Measurements from ENCODE around the gene ISY1. TPM values are rescaled to one million over a fixed set of nuclear protein-coding genes. Genes with fewer than 3 reads are reported as not detected.
"Not testable (repeated sequence)": the region's sequence is repeated elsewhere in the genome, so short reads cannot be mapped to it uniquely, and the experiment has no call there.

ISY1 gene
- total RNA-seq, 2 experiments from 2014 or later = 28.2 to 28.5 TPM

GRCh38 chr3:129185783-129186182 lies 24.9 kb upstream of the ISY1 start:
- Histone ChIP-seq H3K27ac (ENCODE audit: low read depth in 1 of 2, low read length in 2 of 2) (no peak overlapping the region), H3K4me3 (ENCODE audit: low read length) (no peak overlapping the region), H3K27me3 (ENCODE audit: control insufficient read depth in 1 of 2, insufficient read depth in 2 of 2, low read length in 2 of 2) (no peaks in the 10 kb centered on the region), H3K9me3 (ENCODE audit: control insufficient read depth in 1 of 2, insufficient read depth in 1 of 2, low read length in 2 of 2) (no peaks in the 10 kb centered on the region), H3K4me1 (ENCODE audit: insufficient read depth, low read length) (peaks cover 20% of the 10 kb centered on the region), H3K36me3 (ENCODE audit: insufficient read depth, low read length) (no peaks in the 10 kb centered on the region)
- Mint-ChIP-seq H3K36me3 (ENCODE audit: low read depth) (peaks cover 38% of the 10 kb centered on the region), H3K4me1 (ENCODE audit: low read depth) (peaks cover 31% of the 10 kb centered on the region), H3K27ac (peak overlapping the region; percentile 47), H3K9me3 (no peaks in the 10 kb centered on the region), H3K27me3 (no peaks in the 10 kb centered on the region), H3K4me3 (no peak overlapping the region)
- ATAC-seq (ENCODE audit: poor library complexity) (no peak), DNase-seq (no peak)
- intact Hi-C loops (cut with DNase I, micrococcal nuclease) = loop anchor here in 1 of 2 experiments (2.0 to 10.0 kb wide), 5 partner anchors 63 to 709 kb away; partner anchors contain the start of genes COPG1 and TMCC1
- CTCF ChIA-PET = interaction anchor here (0.7 to 1.9 kb wide), 3 partner anchors 24 to 170 kb away, joined by 3 to 6 read pairs (median 4); no protein-coding TSS in a partner anchor
- no peak for TF ChIP-seq CTCF (IDR thresholded peaks at IDR 0.05)
- POLR2A ChIA-PET = interaction anchor here (1.0 to 6.4 kb wide), 2 partner anchors 65 to 568 kb away, joined by 3 to 120 read pairs; partner anchors contain the start of gene RAB43

- Histone ChIP-seq H3K4me1 (ENCODE audit: insufficient read depth, low read length) (peaks cover 26% of the 10 kb centered on the region), H3K27ac (ENCODE audit: low read depth in 1 of 2, low read length in 2 of 2) (peak overlapping the region in 1 of 2 donors; percentile 91), H3K4me3 (ENCODE audit: low read length) (peak overlapping the region; percentile 68)
- Mint-ChIP-seq H3K27ac (peak overlapping the region; percentile 100), H3K4me1 (ENCODE audit: low read depth) (peaks cover 40% of the 10 kb centered on the region), H3K36me3 (ENCODE audit: low read depth) (peaks cover 46% of the 10 kb centered on the region), H3K4me3 (peak overlapping the region; percentile 100)
- not testable (repeated sequence) for H3K27me3 ChIP-seq (ENCODE audit: control insufficient read depth in 1 of 2, insufficient read depth in 2 of 2, low read length in 2 of 2); ATAC-seq (ENCODE audit: poor library complexity); H3K9me3 Mint-ChIP-seq; H3K9me3 ChIP-seq (ENCODE audit: control insufficient read depth in 1 of 2, insufficient read depth in 1 of 2, low read length in 2 of 2); H3K36me3 ChIP-seq (ENCODE audit: insufficient read depth, low read length); DNase-seq; H3K27me3 Mint-ChIP-seq
- ChIA-PET POLR2A (interaction anchor here (6.4 kb wide), 1 partner anchor 64 kb away, joined by 120 read pairs; the partner anchor contains the start of gene RAB43), CTCF (interaction anchor here (1.0 to 1.9 kb wide), 2 partner anchors 23 to 61 kb away, joined by 4 to 6 read pairs; no protein-coding TSS in a partner anchor)
- intact Hi-C loops (cut with DNase I, micrococcal nuclease) = loop anchor here (1.0 to 10.0 kb wide), 8 partner anchors 24 to 710 kb away; partner anchors contain the start of genes COPG1 (in 2 of the 2), ACAD9 (in 1 of the 2), ISY1 (in 1 of the 2) and TMCC1 (in 1 of the 2)
Measured at GRCh38 chr3:129184784-129185542, 24.1 kb upstream of the ISY1 start.

- peak in 3 of 14 experiments; percentile 24 to 58 (median 57) for DNase-seq
- Mint-ChIP-seq H3K9me3 (no peaks in the 10 kb centered on the region), H3K27ac (peak overlapping the region; percentile 100), H3K27me3 (no peaks in the 10 kb centered on the region), H3K4me1 (ENCODE audit: low read depth) (peaks cover 45% of the 10 kb centered on the region), H3K4me3 (peak overlapping the region; percentile 100), H3K36me3 (ENCODE audit: low read depth) (peaks cover 51% of the 10 kb centered on the region)
- Histone ChIP-seq H3K9me3 (ENCODE audit: control insufficient read depth in 1 of 2, insufficient read depth in 1 of 2, low read length in 2 of 2) (no peaks in the 10 kb centered on the region), H3K36me3 (ENCODE audit: insufficient read depth, low read length) (peaks cover 7% of the 10 kb centered on the region), H3K4me1 (ENCODE audit: insufficient read depth, low read length) (peaks cover 32% of the 10 kb centered on the region), H3K4me3 (ENCODE audit: low read length) (peak overlapping the region; percentile 68), H3K27ac (ENCODE audit: low read depth in 1 of 2, low read length in 2 of 2) (peak overlapping the region; percentile 91 to 95), H3K27me3 (ENCODE audit: control insufficient read depth in 1 of 2, insufficient read depth in 2 of 2, low read length in 2 of 2) (no peaks in the 10 kb centered on the region)
- ATAC-seq (ENCODE audit: poor library complexity) = peak; percentile 9
- POLR2A ChIA-PET = interaction anchor here (0.6 to 6.4 kb wide), 18 partner anchors 12 to 567 kb away, joined by 3 to 120 read pairs (median 4); partner anchors contain the start of genes ACAD9, COPG1 and RAB43
- CTCF ChIA-PET = no interaction called here
- intact Hi-C loops (cut with DNase I, micrococcal nuclease) = loop anchor here (1.0 to 10.0 kb wide), 8 partner anchors 23 to 710 kb away; partner anchors contain the start of genes COPG1 (in 2 of the 2), ACAD9 (in 1 of the 2), ISY1 (in 1 of the 2) and TMCC1 (in 1 of the 2)
- no peak for TF ChIP-seq CTCF (IDR thresholded peaks at IDR 0.05)
Measured at GRCh38 chr3:129184396-129184657, 23.5 kb upstream of the ISY1 start.
